T47D (cell line): Measurements from ENCODE around the gene PDIK1L.

Experiments
- DNase-seq, 2 experiments: peaks; one replicate each; pipeline versions ENCODE4 v3.0.0 to v3.0.0-alpha.2; 2011 to 2012; ENCODE audit warnings: low read depth in 1 of 2, low spot score in 1 of 2
- JUND ChIP-seq: IDR thresholded peaks from 2 replicates; pipeline ENCODE4 v1.6.1; 2012; ENCODE audit warnings: low read depth
- in situ Hi-C: cut with HindIII; loops from 2 replicates; pipeline ENCODE4 v1.10.0; 2016; ENCODE audit warnings: low sequenced_read_pairs, low pct_unique_long_range_greater_than_20kb

The PDIK1L gene

GRCh38 chr1:26155370-26156284 lies 44.0 kb downstream of the PDIK1L start:
- no peak for TF ChIP-seq JUND
- in situ Hi-C loops = no loop called here
- DNase-seq = no peak

DNA sequence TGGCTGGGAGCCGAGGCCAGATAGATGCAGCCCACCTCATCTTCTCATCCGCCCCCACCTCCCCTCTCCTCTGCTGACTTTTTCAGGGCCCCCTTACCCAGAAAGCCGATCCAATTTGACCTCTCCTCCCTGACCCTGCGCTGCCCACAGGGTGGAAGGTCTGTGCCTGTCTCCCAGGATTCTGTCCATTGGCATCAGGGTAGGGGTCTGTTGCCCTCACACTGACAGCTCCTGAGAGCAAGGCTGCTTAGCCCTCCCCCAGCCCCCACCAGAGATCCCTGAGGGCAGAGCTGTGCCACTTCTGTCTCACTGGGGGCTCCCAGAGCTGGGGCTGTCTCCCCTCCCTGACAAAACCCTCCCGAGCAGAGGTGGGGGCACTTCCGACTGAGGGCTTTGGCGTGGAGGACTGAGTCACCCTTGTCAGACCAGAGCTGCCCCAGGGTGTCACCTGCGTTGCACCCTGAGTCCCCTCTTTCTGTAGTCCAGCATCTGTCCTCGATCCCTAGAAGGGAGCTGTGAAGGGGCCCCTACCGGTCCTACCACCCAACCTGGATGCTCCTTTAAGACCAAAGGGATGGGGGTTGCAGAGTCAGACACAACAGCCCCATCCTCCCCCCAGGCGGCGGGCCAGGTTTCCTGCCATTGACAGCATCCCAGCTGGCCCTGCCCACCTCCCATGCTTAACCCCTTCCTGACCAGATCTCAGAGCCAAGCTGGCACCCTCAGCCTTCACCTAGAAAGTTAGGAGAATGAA lies 44.8 kb downstream of the PDIK1L start:
- no peak for TF ChIP-seq JUND
- in situ Hi-C loops = no loop called here

GRCh38 chr1:26158271-26158907 lies 46.8 kb downstream of the PDIK1L start:
- no peak for TF ChIP-seq JUND
- in situ Hi-C loops = no loop called here
- no peak for DNase-seq

More for the DNA sequence above, 44.8 kb downstream of the PDIK1L start:
- peak in 1 of 2 experiments; percentile 28 for DNase-seq

- no peak for DNase-seq
- in situ Hi-C loops = no loop called here
- no peak for TF ChIP-seq JUND
These were observed 47.5 kb downstream of the PDIK1L start, which contains the start of gene FAM110D for GRCh38 chr1:26158908-26159742. TSS of gene FAM110D (plus strand) at chr1:26159079. CDS start at chr1:26161292, 2,213 bp downstream.

GRCh38 chr1:26159743-26160039 lies 48.1 kb downstream of the PDIK1L start:
- TF ChIP-seq JUND = no peak
- no peak for DNase-seq
- in situ Hi-C loops = no loop called here

- no peak for TF ChIP-seq JUND
- DNase-seq = no peak
- in situ Hi-C loops = no loop called here
These were observed 49.1 kb downstream of the PDIK1L start for GRCh38 chr1:26160527-26161414.

GRCh38 chr1:26161415-26162219 lies 50.0 kb downstream of the PDIK1L start:
- in situ Hi-C loops = no loop called here
- TF ChIP-seq JUND = no peak
- DNase-seq = peak; percentile 57 to 72

DNA sequence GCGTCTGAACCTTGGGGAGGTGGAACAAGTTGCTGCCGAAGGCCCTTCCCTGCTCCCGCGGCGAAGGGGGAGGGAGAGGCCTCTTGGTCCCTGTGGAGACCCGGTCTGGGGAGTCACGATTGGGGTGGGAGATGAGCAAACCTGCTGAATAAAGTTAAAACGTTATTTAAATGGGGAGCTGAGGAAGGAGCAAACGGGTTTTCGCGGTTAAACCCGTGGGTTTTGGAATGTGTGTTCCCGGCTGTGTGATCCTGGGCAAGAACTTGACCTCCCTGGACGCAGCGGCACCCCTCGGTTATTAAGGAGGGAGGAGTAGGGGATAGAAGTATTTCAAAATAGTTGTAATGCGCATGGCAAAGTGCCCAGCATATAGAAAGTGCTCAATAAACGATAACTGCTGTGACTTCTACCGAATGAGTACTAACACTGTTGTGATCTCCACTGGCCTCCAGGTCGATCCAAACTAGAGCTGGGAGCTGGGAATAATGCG lies 50.6 kb downstream of the PDIK1L start:
- DNase-seq = no peak
- no peak for TF ChIP-seq JUND
- in situ Hi-C loops = no loop called here

DNA sequence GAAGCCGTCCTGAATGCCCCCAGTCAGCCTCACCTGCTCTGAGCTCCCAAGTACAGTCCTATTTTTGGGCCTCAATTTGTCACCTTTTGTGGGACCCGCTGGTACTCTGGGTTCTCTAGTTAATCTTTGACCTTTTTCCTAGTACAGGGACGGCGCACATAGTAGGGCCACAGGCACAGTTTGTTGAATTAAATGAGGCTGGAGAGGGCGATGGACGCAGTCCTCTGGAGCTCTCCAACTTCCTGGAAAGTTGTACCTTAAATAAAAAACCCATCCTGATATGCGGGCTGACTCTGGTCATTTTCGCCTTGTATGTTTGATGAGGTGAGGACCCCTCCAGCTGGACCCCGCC lies 52.0 kb downstream of the PDIK1L start:
- in situ Hi-C loops = no loop called here
- no peak for TF ChIP-seq JUND
- no peak for DNase-seq

GRCh38 chr1:26164036-26164860 lies 52.6 kb downstream of the PDIK1L start:
- peak in 1 of 2 experiments; percentile 53 for DNase-seq
- in situ Hi-C loops = no loop called here
- TF ChIP-seq JUND = no peak
